Activated gamma-delta T cell treated with anti-CD3 and anti-CD28 coated beads, Interleukin-2, amount 50 U/mL, for 16 hours (primary cell): ENCODE measurements around the gene DUSP8.
"Not testable (repeated sequence)": the region's sequence is repeated elsewhere in the genome, so short reads cannot be mapped to it uniquely, and the experiment has no call there.

Source experiments
- DNase-seq: peaks from one replicate; pipeline ENCODE4 v3.0.0-alpha.2; 2020; ENCODE audit warnings: low read depth

DUSP8 gene

DNA sequence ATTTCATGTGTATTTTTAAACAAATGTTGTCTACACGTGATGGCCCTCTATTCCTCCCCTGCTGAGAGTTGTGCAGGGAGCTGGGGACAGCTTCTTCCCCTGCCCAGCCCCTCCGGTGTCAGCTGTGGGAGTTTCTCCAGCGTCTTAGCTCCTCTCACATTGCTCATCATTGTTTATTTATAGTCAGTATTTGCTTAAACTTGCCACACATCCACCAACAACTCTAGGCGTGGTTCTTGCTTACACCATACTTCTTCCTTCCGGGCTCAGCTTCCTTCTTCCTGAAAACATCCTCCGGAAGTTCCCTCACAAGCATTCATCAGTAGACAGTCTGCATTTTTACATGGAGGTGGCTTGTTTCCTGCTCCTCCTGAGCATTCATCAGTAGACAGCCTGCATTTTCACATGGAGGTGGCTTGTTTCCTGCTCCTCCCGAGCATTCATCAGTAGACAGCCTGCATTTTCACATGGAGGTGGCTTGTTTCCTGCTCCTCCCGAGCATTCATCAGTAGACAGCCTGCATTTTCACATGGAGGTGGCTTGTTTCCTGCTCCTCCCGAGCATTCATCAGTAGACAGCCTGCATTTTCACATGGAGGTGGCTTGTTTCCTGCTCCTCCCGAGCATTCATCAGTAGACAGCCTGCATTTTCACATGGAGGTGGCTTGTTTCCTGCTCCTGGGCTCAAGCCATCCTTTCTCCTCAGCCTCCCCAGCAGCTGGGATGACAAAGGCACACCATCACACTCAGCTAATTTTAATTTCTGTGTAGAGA, 17.3 kb upstream of the DUSP8 start:
- DNase-seq = not testable (repeated sequence)

GRCh38 chr11:1586699-1587098, 14.6 kb upstream of the DUSP8 start:
- DNase-seq = no peak

DNA sequence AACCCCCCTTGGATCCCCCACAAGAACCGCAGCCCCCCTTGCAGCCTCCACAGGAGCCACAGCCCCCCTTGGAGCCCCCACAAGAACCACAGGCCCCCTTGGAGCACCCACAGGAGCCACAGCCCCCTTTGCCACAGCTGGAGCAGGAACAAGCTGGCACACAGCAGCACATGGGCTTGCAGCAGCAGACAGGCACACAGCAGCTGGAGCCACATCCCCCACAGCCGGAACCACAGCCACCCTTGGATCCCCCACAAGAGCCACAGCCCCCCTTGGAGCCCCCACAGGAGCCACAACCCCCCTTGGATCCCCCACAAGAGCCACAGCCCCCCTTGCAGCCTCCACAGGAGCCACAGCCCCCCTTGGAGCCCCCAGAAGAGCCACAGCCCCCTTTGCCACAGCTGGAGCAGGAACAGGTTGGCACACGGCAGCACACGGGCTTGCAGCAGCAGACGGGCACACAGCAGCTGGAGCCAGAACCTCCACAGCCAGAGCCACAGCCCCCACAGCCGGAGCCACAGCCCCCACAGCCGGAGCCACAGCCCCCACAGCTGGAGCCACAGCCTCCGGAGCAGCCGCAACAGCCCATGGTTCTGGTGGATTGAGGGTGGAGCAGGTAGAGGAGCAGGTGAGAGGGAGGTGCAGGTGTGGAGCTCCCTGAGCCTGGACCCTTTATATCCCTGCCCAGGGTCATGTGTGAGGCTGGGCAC, 12.7 kb upstream of the DUSP8 start, which contains the start of gene KRTAP5-1:
Gene KRTAP5-1 (minus strand): TSS at position 623 of the 710 bp plus-strand sequence. CDS start 34 bp downstream, at position 589.
- DNase-seq = not testable (repeated sequence)

GRCh38 chr11:1582909-1583308, 10.8 kb upstream of the DUSP8 start:
- DNase-seq = not testable (repeated sequence)

DNA sequence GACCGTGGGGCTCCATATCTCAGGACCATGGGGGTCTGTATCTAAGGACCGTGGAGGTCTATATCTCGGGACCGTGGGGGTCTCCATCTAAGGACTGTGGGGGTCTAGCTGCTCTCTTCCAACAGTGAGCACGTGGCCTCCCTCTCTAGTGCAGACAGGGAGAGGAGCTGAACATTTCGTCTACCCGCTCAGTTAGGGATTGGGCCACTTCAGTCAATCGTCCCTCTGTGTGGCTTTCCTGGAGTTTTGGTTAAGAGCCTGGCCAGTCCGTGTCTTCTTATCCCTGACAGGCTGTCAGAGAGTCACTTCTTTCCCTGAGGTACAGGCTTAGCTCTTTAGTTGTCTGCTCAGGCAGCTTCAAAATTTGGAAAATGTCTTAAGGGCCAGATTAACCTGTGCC, 9.9 kb upstream of the DUSP8 start:
- no peak for DNase-seq

DNA sequence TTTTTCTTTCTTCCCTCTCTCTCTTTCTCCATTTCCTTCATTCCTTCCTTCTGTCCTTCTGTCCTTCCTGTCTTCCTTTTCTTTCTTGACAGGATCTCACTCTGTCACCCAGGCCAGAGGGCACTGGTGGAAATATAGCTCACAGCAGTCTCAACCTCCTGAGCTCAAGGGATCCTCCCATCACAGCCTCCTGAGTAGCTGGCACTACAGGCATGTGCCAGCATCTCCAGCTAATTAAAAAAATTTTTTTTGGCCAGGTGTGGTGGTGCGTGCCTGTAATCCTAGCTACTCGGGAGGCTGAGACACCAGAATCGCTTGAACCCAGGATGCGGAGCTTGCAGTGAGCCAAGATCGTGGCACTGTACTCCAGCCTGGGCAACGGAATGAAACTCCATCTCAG, 4.8 kb upstream of the DUSP8 start:
- no peak for DNase-seq

DNA sequence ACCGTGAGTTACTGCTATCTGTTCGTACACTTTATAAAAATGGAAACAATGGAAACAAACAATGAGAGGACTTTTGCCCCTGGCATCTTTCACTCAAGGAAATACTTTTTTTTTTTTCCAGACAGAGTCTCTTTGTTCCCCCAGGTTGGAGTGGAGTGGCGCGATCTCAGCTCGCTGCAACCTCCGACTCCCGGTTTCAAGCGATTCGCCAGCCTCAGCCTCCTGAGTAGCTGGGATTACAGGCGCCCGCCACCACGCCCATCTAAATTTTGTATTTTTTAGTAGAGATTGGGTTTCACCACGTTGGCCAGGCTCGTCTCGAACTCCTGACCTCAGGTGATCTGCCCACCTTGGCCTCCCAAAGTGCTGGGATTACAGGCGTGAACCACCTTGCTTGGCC, 3.7 kb upstream of the DUSP8 start:
- DNase-seq = not testable (repeated sequence)

- DNase-seq = no peak
Observed at GRCh38 chr11:1574933-1575242, 2.8 kb upstream of the DUSP8 start.

- DNase-seq = peak; percentile 42
Observed at GRCh38 chr11:1574238-1574932, 2.3 kb upstream of the DUSP8 start.

DNA sequence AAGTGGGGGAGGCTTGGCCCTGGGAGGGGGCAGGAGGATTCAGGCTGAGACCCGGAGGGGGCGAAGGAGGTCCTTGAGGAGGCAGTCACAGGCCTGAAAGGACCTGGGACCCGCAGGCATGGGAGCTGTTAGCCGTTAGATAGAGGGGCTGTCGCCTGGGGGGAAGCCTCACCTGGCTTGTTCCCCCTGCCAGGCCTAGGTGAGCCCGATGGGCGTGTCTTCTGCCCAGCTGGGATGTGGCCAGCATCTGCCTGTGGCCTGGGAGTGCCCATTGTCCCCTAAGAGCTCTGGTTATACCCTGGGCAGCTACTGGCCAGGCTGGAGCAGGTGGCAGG, 1.8 kb upstream of the DUSP8 start:
- DNase-seq = no peak

DNA sequence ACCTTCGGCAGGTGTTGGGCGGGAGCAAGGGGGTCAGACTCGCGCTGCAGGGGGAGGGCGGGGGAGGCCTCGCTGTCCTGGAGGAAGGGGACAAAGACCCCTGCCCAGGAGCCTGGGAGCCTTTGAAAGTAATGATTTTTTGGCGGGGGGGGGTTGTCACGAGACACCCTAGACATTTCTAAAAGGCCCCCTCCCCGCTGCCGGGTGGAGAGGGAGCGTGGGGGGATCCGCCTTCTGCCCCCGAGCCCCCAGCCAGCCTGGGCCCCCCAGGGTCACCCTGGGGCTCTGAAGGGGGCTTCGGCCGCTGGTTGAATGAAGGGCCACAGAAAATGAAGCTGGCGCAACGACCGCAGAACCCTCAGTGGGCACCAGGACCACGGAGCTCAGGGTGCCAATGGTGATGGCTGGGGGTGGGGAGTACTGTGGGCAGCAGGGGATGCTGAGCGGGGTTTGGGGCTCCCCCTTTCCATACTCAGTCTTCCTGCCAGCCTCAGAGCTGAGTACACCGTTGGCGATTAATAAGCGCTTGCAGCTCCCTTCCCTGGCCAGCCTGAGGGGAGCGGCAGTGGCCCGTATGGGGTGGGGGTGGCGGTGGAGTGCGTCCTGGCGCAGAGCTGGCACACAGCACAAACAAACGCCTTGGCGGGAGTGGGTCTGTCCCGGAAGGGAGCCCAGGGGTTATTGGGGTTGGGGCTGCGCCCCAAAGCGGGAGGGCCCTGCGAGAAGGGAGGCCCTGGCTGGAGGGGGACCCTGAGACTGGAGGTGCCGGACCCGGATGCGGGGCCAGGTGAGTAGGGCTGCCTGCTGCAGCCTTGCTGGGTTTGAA, 1.2 kb upstream of the DUSP8 start:
- no peak for DNase-seq

- DNase-seq = no peak
Observed at GRCh38 chr11:1571760-1572196, 293 bp downstream of the DUSP8 start.

- no peak for DNase-seq
Observed at GRCh38 chr11:1570896-1571759, 943 bp downstream of the DUSP8 start.

DNA sequence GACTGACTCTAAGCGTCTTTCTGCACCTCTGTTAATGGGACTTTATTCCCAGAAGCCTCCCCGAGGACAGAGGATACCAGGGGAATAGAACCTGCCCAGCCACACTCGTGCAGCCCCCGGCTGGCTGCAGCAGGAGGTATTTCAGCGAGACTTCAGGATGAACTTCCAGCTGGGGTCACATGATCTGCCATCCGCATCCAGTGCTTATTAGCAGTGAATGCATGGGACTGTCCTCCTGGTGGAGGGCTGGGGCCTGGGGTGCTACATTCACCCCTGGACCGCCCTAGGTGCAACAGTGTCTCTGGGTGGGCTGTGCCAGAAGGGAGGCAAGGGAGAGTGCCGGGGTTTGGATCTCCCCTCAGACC, 1.6 kb downstream of the DUSP8 start:
- DNase-seq = no peak

DNA sequence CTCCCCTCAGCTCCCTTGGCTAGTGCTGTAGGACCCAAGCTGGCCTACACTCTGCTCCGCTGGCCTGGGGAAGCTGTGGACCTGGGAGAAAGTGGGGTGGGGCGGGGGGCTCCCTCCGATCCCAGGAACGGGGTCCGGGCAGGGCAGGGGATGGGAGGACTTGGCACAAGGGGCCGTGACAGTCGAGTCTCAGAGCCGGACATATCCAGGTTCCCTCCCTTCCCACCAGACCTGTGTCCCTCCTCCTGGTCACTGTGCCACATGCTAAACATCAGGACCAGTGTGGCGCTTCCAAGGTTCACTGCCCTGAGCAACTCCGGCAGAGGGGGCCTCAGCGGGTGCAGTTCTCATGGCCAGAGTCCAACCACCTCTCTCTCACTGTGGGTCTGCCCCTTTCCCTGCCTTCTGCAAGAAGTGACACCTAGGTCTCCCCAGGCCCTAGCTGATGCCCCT, 2.0 kb downstream of the DUSP8 start:
- DNase-seq = no peak

DNA sequence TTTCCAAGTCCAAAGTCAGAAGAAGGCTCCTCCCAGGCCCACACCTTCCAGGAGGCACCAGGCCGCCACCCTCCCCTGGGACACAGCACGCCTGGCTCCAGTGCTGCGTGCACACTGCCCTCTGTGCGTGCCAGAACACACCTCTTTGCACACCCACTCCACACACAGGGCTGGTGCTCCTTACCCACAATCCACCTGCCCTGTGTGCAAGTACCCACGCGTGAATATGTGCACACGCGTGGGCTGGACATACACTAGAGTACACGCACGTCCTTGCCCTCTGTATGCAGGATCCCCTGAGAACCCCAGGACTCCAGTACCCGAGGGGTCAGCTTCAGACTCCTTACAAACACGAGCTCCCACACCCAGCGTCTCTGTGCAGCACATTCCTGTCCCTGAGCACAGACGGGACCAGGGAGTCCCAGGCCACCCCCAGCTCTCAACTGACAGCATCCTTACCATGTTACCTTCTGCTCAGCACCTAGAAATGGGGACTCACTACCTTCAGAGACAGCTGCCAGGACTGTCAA, 2.8 kb downstream of the DUSP8 start:
- DNase-seq = no peak

DNA sequence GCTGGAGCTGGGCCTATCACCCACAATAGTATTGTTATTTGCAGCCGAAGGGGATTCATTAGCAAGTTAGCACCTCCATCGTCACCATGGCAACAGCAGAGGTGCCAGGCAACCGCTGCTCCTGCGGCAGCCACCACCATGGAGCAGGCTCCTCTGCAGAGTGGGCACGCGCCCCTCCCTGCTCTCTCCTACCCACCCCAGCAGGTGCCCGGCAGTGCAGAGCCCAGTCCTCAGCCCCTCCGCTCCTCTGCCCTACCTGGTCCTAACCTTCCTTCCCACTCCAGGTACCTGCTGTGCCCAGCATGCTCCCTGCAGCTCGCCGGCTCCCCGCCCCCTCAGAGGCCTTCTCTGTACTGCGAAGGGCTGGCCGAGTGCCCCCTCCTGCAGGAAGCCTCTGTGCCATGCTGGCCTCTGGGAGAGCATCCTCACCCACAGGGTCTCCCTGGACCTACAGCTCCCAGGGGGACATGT, 3.6 kb downstream of the DUSP8 start:
- peak; percentile 36 for DNase-seq

GRCh38 chr11:1567721-1568100, 4.4 kb downstream of the DUSP8 start:
- DNase-seq = no peak

DNA sequence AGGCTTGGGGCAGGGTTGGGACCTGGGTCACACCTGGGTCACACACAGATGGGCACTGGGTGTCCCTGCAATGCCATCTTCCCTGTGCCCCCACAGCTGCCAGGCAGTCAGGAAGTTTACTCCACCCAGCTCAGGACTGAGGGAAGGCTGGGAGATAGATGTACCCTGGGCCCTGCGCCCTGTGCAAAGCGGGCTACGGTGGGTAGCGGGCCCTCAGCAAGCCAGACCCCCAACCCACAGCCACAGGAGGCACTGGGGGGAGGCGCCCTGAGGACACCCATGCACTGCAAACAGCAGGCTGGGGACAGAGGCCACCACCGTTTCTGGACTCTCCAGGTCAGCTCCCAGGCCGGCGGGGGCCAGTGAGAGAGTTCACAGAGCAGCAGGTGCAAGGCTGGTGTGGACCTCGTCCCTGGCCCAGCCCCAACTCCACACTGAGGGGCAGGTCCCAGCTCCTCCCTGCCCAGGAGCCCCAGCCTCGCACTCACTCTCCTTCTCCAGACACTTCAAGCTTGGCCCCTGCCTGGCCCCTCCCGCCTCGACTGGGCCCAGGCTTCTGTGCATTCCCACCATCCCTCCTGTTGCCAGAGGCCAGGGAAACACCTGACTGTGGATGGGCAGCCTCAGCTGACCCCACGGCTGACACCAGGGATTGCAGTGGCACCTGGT, 4.9 kb downstream of the DUSP8 start:
- no peak for DNase-seq

GRCh38 chr11:1566381-1567051, 5.6 kb downstream of the DUSP8 start:
- no peak for DNase-seq
